Cardiac muscle cell (in vitro differentiated cells and primary cell): Measurements from ENCODE around the gene KANTR. TPM values are rescaled to one million over a fixed set of nuclear protein-coding genes. Genes with fewer than 3 reads are reported as not detected.
A peak's percentile ranks its signal among the peaks of the same experiment; 100 is the strongest.

Source experiments
- DNase-seq, 2 donors: peaks; one replicate each; pipeline versions ENCODE4 v3.0.0 to v3.0.0-alpha.2; 2010 to 2017; ENCODE audit warnings: low read depth in 1 of 2, low spot score in 1 of 2
- H3K27ac ChIP-seq: fragments of 200-600 bp; sonication (generic); 2 replicates; pipeline ENCODE4 v1.5.1; 2016
- H3K27me3 ChIP-seq: fragments of 200-600 bp; sonication (generic); 2 replicates; pipeline ENCODE4 v1.6.0; 2016; ENCODE audit warnings: control low read depth
- H3K36me3 ChIP-seq: fragments of 200-600 bp; sonication (generic); 2 replicates; pipeline ENCODE4 v1.5.1; 2016; ENCODE audit warnings: control low read depth
- H3K4me1 ChIP-seq: fragments of 200-600 bp; sonication (generic); 2 replicates; pipeline ENCODE4 v1.8.1; 2017; ENCODE audit warnings: low read depth, mild to moderate bottlenecking, mixed run types
- H3K4me3 ChIP-seq: fragments of 200-600 bp; sonication (generic); 2 replicates; pipeline ENCODE4 v1.5.1; 2016; ENCODE audit warnings: mild to moderate bottlenecking
- H3K9me3 ChIP-seq: fragments of 200-600 bp; sonication (generic); 2 replicates; pipeline ENCODE4 v1.5.1; 2017; ENCODE audit warnings: low read depth, mild to moderate bottlenecking, control low read depth
- CTCF ChIP-seq: IDR thresholded peaks from 2 replicates; pipeline ENCODE4 v1.5.1; 2012; ENCODE audit warnings: low read depth, mild to moderate bottlenecking, low read length
- polyA plus RNA-seq: library from polyadenylated mRNA; unstranded; fragments of >200 nt; fragmentation: Nextera tagmentation; extraction: Ambion mirVana; gene quantifications from 2 replicates; pipeline ENCODE4 v1.2.1, GENCODE V29; 2016
- total RNA-seq: library from RNA; depleted of rRNA; stranded (reverse); fragments of >200 nt; gene quantifications from 2 replicates; pipeline ENCODE4 v1.2.3, GENCODE V29; 2016

Gene KANTR
- total RNA-seq (5.8 and 17.0 TPM in 2 replicates), polyA plus RNA-seq (9.8 and 10.5 TPM in 2 replicates)

- no peaks in the 10 kb centered on the region for H3K27me3 ChIP-seq
- TF ChIP-seq CTCF, result no peak
- H3K9me3 ChIP-seq, result no peaks in the 10 kb centered on the region
- no peaks in the 10 kb centered on the region for H3K36me3 ChIP-seq
- peak within 1 kb of the TSS; percentile 91 for H3K27ac ChIP-seq
- peak within 1 kb of the TSS; percentile 54 for H3K4me3 ChIP-seq
- no peaks in the 10 kb centered on the region for H3K4me1 ChIP-seq
- DNase-seq, result peak; percentile 93 to 95
These were observed at the start of gene KANTR for GRCh38 chrX:53093748-53094581. Gene KANTR, plus strand, starts transcription at chrX:53094142. Its CDS starts 30,131 bp downstream, at chrX:53124273.

- TF ChIP-seq CTCF, result no peak
- Histone ChIP-seq H3K27ac (no peak overlapping the region), H3K27me3 (no peaks in the 10 kb centered on the region), H3K4me3 (no peak overlapping the region), H3K4me1 (no peaks in the 10 kb centered on the region), H3K36me3 (no peaks in the 10 kb centered on the region), H3K9me3 (no peaks in the 10 kb centered on the region)
- no peak for DNase-seq
These were observed 48.9 kb upstream of the KANTR start for GRCh38 chrX:53044995-53045394.

- Histone ChIP-seq H3K4me3 (no peak overlapping the region), H3K36me3 (no peaks in the 10 kb centered on the region)
These were observed 46.7 kb upstream of the KANTR start for GRCh38 chrX:53047228-53047627.

GRCh38 chrX:53048169-53049126 lies 45.5 kb upstream of the KANTR start, which contains the start of gene GPR173:
Gene GPR173, plus strand, starts transcription at chrX:53048789. Its CDS starts 27,833 bp downstream, at chrX:53076622.
- Histone ChIP-seq H3K36me3 (no peaks in the 10 kb centered on the region), H3K4me1 (no peaks in the 10 kb centered on the region), H3K4me3 (peak within 1 kb of the TSS; percentile 45), H3K9me3 (no peaks in the 10 kb centered on the region), H3K27ac (no peak within 1 kb of the TSS), H3K27me3 (no peaks in the 10 kb centered on the region)
- TF ChIP-seq CTCF, result no peak
- peak; percentile 50 to 79 for DNase-seq

More at GRCh38 chrX:53047228-53047627, 46.7 kb upstream of the KANTR start:
- peak; percentile 31 for TF ChIP-seq CTCF
- no peaks in the 10 kb centered on the region for H3K4me1 ChIP-seq
- peak in 1 of 2 donors; percentile 2 for DNase-seq
- H3K9me3 ChIP-seq, result no peaks in the 10 kb centered on the region
- H3K27ac ChIP-seq, result no peak overlapping the region
- H3K27me3 ChIP-seq, result no peaks in the 10 kb centered on the region

GRCh38 chrX:53049127-53049517 lies 44.8 kb upstream of the KANTR start:
- no peak overlapping the region for H3K27ac ChIP-seq
- peak overlapping the region; percentile 45 for H3K4me3 ChIP-seq
- no peak for TF ChIP-seq CTCF

More at GRCh38 chrX:53049127-53049517, 44.8 kb upstream of the KANTR start:
- H3K9me3 ChIP-seq, result no peaks in the 10 kb centered on the region
- no peaks in the 10 kb centered on the region for H3K36me3 ChIP-seq
- H3K4me1 ChIP-seq, result no peaks in the 10 kb centered on the region
- H3K27me3 ChIP-seq, result no peaks in the 10 kb centered on the region
- DNase-seq, result no peak
